GM21526 (cell line): ENCODE data around the gene PROP1.
"Not testable (repeated sequence)": the region's sequence is repeated elsewhere in the genome, so short reads cannot be mapped to it uniquely, and the experiment has no call there.

Experiments
- ATAC-seq: cut with Tn5 transposase; IDR thresholded peaks from one replicate; pipeline ENCODE4 v1.9.1; 2021; ENCODE audit warnings: moderate library complexity; ENCODE audit not compliant: unreplicated experiment, low FRiP score

Gene PROP1

DNA sequence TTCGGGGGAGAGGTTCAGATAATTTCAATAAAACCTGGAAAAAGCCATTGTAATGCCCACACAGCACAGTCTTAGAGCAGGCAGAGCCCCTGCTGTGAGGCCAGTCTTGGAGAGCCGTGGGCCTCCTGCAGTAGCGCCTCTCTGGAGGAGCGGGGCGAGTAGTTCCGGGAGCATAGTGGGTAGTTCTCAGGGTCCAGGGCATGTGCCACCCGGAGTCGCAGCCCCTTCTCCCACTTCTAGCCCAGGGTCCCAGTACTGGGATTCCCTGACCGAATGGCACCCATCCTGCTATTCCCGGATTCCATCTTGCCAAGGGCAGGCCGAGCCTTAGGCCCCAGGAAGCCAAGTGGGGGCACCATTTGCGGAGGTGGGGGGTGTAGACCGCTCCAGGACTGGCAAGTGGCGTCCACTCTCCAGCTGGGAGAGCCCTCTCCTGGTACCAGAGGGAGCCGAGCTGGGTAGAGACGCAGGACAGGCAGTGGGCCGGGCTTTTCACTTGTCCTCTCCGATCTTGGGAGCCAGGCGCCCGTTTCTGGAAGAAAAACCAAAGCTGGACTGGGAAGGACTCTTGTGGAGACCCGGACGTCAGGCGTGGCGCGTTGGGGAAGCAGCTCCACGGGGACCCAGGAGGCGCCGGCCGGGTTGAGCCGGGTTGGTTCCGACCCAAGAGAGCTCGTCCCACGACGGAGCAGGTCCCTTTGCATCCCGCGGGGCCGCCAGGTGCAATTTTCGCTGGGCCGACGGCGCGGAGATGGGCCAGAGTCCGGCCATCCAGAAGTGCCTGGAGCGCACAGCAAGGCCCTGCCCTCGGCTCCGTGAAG, 12.1 kb downstream of the PROP1 start:
- ATAC-seq, result no peak

DNA sequence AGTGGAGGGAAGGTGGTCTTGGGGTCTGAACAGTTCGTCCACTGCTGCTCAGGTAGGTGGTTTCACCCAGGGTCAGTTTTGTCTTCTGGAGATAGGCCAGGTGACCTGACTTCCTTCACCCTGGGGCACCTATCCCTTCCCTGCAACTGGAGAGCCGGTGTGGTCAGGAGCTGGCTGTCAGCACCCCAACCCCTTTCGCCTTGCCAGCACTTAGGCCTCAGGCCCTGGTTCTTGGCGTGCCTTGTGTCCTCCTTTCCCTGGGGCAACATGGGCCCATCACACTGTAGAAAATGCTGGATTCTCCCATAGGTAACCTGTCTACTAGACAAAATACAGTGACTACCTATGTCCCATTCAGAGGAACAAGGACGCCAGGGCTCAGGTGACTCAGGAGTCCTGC, 13.1 kb downstream of the PROP1 start:
- no peak for ATAC-seq

DNA sequence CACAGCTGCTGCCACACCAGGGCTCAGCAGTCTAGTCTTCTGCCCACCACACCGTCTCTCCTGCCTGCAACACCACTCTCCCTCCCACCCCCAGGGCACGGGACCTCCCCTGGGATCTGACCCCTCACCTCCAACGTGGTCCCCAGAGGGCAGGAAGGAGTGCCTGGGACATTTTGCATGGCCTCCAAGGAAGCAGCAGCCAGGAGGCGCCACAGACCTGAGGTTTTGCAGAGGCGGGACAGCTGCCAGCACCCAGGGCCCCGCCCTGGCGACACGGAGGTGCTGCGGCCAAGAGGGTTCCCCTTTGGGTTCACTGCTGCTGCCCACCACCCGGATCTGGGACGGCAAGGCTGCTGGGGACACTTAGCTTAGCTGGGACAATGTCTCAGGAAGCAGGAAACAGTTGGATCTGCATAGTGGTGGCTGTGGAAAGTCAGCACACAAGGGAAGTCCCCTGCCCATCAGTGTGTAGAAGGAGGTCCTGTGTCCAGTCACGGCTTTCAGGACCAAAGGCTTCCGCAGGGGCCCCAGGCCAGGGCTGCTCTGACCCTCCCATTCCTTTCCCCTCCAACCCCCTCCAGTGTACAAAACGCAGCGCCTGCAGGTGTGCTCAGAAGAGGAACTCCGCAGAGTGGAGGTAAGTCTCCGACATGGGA, 13.8 kb downstream of the PROP1 start:
- ATAC-seq, result no peak

DNA sequence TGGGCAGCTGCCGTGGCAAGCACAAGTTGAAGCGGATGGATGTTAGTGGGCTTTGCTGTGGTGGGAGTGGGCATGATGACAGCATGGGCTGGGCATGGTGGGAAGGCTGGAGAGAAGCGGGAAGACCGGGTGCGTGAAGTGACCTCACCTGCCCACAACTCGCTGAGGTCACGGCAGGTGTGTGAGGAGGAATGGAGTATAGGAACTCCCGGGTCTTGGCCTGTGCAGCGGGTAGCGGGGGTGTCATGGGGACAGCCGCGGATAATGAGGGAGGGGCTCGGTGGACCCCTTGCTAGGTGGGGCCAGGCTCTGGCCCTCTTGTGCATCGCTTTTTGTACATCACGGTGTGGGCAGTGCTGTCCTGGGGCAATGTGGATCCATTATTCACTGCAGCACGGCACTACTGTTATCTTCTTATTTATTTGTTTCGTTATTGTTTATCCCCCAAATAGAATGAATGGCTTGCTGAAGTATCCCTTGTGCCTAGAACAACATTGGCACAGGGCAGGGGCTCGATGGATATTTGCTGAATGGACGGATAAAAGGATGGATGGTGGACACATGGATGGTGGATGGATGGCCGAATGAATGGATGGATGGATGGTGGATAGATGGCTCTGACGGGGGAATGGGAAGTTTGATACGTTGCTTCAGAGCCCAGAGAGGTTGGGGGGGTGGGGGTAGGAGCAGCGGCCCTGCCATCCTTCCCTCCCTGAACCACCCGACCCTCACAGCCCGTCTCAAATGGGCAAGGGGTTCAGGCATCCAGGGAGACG, 14.6 kb downstream of the PROP1 start:
- no peak for ATAC-seq

DNA sequence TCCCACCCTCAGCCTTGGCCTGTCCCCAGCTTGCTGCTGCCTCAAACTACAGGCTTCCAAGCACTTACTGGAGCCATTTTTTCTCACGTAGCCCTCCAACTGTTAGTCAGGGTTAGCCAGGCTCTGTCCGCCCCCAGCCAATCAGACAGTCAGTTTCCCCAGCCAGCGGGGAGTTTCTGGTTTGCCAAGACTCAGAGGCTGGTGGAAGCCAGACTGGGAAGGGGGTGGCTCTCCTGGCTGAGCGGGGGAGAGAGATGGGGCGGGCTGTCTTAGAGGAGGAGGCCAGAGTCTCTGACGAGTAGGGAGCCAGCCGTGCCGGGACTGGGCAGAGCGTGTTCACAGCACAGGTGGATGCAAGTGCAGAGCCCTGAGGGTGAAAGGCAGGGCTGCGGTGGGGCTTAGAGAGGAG, 15.3 kb downstream of the PROP1 start:
- ATAC-seq, result no peak

DNA sequence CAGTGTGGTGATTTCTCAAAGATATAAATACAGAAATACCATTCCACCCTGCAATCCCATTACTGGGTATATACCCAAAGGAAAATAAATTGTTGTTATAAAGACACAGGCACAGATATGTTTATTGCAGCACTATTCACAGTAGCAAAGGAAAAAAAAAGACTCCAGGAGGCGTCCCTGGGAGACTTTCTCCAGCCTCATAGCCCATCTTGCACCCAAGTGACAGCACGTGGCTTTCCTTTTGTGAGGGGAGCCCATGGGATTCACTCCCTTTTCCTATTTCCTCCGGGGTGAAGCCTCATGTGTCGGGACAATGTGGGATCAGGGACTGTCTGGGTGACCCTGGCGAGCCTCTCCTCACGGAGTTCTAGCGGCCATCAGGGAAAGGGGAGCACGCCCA, 18.4 kb downstream of the PROP1 start:
- not testable (repeated sequence) for ATAC-seq

DNA sequence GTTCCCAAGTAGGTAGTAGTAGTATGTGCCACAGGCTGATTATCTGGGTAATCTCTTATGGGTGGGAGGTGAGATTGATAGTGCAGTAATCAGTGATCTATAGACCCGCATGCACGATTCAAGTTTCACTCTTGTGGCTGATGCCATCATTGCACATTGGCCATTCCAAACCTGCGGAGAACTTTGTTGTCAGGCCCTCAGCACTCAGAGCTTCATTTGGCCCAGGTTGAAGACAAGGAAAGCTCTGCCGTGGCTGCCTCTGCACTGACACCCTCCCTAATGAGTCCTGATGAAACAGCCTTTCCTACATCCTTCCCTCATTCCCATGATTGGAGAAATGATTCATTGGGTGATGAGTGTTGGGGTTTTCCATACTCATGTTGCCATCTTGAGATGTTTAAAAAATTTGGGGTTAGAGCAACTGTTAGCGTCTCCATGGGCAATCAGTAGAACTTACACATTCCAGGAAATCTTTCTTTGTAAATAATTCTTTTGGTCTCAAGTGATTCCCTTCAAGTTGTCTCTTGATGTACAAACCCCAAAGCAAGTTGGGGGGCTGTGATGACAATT, 22.9 kb downstream of the PROP1 start:
- ATAC-seq, result no peak

DNA sequence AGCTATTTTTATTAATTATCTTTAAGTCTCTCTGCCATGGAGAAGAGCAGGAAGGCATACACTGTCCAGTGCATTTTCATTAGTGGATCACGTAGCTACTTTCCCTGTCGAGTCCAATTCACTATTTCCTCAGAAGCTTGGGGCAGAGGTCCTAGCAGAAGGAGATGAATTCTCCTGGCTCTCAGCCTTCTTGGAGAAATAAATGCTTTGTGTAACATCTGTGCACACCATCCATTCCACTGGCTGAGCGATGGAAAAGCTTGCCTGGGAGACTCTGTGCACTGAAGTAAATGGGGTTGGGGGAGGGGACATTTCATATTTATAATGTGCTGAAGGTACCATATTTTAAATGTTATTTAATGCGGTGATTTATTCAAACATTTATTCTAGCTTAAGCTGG, 23.4 kb downstream of the PROP1 start:
- no peak for ATAC-seq

DNA sequence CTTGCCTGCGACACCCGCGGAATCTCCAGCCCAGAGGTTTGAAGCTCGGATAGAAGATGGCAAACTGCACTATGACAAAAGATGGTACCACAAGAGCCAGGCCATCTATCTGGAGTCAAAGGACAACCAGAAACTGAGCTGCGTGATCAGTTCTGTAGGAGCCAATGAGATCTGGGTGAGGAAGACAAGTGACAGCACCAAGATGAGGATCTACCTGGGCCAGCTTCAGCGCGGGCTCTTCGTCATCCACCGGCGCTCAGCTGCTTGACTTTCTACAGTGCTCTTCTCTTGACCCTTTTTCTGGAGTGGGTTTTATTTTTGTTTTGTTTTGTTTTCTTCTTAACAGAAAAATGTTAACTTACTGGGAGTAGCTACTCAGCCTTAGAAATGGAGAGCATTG, 24.0 kb downstream of the PROP1 start:
- not testable (repeated sequence) for ATAC-seq

DNA sequence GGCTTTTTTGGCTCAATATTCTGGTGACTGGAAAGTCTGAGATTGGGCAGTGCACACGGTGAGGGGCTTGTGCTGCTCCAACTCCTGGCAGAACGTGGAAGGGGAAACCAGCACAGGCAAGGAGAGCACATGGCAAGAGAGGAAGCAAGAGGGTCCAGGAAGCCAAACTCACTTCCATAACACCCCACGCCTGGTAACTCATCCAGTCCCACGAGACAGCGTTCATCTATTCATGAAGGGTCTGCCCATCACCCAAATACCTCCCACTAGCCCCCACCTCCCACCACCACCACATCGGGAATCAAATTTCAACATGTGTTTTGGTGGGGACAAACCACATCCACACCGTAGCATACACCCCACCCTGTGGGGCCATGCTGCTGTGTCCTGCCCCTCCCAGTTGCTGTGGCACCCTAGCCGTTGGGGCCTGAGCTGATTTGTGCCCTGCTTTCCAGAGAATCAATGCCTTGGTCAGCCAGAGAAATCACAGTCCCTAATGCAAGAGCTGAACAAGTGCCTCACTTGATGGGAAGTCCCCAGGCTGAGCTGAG, 27.3 kb downstream of the PROP1 start:
- ATAC-seq, result no peak

DNA sequence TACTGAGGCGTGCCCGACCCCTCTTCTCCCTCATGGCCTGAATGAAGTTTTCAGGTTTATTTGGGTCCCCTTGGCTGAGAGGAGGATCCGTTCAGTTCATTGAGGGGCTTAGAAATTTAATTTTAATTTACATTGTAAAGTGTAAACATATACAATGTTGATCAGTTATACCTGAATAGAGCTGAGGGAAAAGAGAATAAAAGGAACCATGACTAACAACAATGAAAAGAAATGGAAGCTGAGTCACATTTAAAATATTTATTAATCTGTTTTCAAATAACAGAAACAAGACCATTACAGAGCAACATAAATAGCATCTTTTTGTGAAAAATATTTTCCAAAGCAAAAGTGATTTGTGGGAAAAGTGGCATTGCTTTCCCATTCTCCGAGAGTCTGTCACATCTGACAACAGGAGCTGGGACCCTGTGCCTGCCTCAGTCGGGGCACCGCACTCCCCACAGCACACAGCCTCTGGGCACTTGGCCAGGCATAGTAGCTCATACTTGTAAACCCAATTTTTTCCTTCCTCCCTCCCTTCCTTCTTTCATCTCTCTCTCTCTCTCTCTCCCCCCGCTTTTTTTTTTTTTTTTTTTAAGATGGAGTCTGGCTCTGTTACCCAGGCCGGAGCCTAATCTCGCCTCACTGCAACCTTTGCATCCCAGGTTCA, 28.7 kb downstream of the PROP1 start:
- ATAC-seq, result no peak

DNA sequence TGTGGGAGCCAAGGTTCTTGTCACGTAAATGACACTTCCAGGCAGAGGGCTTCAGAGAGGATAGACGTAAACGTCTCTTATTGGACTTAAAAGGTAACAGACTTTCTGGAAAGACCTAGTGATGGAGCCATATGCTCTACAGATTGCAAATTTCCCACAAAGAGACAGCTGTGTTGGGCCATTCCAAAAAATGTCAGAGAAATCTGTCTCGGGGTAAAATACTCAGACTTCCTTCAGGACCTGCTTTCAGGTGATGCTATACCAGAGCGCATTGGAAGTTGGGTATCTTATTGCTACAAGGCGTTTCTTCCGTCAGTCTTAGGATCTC, 29.2 kb downstream of the PROP1 start:
- ATAC-seq, result no peak

DNA sequence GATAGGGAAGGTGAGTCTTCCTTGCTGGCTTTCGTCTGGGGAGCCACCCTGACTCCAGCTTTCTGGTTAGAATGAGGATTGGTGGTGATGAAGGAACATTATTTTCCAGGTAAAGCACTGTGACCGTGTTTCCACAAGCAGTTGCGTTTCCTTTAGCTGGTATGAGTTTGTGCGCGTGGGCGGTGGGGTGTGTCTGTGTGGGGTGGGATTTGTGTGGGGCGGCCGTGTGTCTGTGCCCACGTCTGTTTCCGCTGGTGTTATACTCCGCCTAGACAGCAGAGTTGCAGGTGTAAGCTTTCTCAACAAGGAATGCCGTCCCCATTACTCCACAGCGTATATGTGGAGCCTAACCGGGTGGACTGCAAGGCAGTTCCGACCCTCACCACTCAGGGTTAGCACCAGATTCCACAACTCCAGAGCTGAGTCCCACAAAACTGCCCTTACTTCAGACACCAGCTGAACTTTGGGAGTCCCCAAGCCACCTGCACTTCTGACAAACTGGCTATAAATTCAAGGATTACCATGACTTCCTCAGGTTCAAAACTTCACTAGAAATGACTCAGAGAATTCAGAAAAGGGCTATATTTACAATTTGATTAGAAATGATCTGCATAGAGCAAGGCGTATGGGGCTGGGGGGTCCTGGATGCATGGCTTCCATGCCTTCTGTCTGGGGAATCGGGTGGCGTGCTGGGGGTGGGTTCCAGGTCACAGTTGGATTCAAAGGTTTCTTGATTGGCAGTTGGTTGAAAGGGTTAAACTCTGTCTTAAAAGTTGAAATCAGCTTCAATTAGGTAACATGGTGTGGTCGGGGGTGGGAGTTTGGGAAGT, 29.8 kb downstream of the PROP1 start:
- ATAC-seq, result no peak

DNA sequence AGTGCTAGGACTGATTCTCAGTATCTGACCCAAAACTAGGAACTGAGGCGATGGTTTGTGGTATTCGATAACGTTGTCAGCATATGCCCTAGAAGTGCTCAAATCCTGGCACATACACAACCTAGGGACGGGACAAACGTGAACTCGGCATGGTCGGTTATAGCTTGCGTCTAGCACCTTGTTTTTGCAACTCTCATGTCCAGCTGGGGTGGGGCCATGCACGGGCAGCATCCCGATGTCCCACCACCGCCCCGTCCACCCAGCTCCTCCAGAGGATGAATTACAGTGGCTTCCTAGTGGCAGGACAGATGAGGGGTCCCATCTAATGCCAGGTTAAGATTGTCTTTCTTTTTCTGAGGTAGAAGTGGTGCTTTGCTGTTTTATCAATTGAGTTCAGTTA, 31.6 kb downstream of the PROP1 start:
- ATAC-seq, result no peak

DNA sequence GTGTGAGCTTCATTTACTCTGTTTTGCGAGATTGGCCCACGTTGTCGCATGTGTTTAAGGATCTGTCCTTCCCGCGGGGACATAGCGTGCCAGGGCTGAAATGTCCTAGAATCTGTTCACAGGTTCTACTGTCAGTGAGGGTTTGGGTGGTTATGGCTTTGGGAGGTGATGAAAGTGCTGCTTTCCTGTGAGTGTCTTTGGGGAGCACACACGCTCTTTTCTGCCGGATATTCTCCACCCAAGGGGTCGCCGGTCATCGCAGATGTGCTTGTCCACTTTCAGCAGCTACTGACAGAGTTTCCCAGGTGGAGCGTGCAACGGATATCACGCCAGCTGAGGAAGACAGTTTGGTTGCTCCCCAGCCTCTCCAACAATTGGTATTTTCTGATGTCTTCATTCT, 32.1 kb downstream of the PROP1 start:
- ATAC-seq, result no peak

DNA sequence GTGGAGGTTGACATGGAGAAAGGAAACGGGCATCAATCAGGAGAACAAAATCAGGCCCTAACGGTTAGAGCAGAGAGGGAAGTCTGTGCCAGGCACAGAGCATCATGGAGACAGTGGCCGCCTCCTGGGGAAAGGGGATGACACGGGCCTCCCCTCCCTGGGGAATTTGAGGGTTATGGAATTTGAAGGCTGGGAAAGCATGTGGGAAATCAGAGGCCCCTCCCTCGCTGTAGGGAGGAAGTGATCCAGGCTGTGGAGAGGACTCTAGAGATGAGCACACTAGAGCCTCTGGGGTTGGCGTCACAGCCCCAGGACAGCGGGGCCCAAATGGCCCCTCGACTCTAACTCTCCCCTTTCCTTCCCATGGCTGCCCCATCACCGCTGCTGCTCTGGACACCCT, 36.7 kb downstream of the PROP1 start:
- ATAC-seq, result no peak

DNA sequence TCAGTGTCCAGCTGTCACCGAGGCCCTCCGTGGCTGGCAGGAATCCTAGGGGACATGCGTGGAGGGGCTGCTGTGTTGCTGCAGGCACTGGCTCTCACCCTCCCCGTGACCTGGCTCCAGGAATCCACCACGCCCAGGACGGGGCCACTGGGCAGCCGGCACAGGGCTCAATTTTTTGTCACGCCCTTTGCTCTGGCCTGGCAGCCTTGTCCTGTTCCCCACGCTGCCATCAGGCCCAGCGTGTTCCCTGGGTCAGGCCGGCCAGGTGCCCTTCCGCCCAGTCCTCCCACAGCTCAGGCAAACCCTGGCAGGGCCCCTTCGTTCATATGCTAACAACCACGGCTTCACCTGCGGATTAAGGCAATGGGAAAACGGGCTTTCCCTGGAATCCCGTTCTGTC, 37.3 kb downstream of the PROP1 start:
- no peak for ATAC-seq

DNA sequence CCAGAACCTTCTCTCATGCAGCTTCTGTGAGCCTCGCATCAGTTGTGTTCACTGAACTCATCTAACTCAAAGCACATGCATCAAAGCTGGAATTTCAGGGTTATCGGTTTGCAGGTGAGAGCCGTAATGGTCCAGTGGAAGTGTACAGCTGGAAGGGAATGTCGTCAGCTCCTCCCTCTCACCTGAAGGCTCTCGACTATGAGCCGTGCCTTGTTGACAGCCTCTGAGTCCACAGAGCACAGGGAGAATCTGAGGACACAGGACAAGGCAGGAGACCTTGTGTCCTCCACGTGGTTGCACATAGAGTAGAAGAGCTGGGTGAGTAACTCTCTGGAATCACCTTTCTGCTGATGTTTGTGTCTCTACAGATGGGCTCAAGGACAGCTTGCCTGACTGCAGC, 38.8 kb downstream of the PROP1 start:
- no peak for ATAC-seq

DNA sequence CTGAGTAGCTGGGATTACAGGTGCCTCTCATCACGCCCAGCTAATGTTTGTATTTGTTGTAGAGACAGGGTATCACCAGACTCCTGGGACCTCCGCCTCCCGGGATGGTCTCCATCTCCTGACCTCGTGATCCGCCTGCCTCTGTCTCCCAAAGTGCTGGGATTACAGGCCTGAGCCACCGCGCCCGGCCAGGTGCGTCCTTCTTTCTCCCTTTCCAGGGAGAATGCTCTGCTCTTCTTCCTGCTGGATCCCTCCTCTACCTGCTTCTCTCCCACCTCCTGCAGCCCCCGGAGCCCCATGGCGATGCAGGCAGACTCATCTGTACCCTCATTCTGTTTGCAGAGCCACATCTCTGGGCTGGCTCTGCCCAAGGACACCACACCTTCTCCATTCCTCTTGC, 42.9 kb downstream of the PROP1 start:
- ATAC-seq, result not testable (repeated sequence)

DNA sequence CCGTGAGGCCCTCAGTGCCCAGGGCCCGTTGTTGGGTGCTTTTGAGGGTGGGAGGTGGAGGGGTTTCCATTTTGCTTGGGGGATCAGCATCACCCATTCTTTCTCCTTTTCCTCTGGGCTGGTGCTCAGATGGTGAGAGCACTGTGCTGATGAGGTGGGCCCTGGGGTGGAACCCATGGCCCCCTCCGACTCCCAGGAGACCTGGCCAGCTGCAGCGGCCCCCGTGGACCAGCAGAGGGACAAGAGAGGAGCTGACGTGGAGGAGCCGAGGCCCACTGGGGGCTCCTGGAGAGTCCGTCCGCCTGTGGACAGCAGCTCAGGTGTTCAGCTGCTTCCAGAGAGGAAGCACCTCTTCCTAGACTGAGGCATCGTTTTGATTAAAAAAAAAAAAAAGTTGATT, 46.4 kb downstream of the PROP1 start:
- not testable (repeated sequence) for ATAC-seq
